ENCODE measurements around the gene LGI2.

- TF ChIP-seq, protein P1, sequence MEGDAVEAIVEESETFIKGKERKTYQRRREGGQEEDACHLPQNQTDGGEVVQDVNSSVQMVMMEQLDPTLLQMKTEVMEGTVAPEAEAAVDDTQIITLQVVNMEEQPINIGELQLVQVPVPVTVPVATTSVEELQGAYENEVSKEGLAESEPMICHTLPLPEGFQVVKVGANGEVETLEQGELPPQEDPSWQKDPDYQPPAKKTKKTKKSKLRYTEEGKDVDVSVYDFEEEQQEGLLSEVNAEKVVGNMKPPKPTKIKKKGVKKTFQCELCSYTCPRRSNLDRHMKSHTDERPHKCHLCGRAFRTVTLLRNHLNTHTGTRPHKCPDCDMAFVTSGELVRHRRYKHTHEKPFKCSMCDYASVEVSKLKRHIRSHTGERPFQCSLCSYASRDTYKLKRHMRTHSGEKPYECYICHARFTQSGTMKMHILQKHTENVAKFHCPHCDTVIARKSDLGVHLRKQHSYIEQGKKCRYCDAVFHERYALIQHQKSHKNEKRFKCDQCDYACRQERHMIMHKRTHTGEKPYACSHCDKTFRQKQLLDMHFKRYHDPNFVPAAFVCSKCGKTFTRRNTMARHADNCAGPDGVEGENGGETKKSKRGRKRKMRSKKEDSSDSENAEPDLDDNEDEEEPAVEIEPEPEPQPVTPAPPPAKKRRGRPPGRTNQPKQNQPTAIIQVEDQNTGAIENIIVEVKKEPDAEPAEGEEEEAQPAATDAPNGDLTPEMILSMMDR (IDR thresholded peaks at IDR 0.05) = no peak
- TF ChIP-seq POLR2A (IDR thresholded peaks at IDR 0.05) (no peak), POLR2AphosphoS5 (IDR thresholded peaks at IDR 0.05; ENCODE audit: insufficient read depth in 1 of 2, low read depth in 1 of 2) (no peak)
These were observed 30.9 kb upstream of the LGI2 start for GRCh38 chr4:25061602-25062001.

Measured in vagina (tissue), 2 donors.